ENCODE results near the gene TMEM270. TPM values are rescaled to one million over a fixed set of nuclear protein-coding genes. Genes with fewer than 3 reads are reported as not detected.

TMEM270 gene
- total RNA-seq, 1 experiment from 2014 or later, result not detected

DNA sequence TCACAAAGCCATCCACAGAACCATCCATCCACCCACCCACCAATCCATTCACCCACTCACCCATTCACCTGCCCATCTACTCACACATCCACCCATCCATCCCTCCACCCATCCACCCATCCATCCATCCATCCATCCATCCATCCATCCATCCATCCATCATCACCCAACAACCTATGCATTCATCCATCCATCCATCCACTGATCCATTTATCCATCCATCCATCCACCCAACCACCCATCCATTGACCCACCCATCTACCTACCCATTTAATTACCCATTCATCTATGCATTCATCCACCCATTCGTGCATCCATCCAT, 5.4 kb downstream of the TMEM270 start:
- no peaks in the 10 kb centered on the region for H3K27me3 Mint-ChIP-seq (ENCODE audit: insufficient read depth, unreplicated experiment)
- H3K9me3 ChIP-seq, result no peaks in the 10 kb centered on the region
- intact Hi-C loops (cut with micrococcal nuclease; ENCODE audit: unreplicated experiment), result loop anchor here (1.0 kb wide), 2 partner anchors 113 to 161 kb away; no protein-coding TSS in a partner anchor
- no peaks in the 10 kb centered on the region for H3K36me3 Mint-ChIP-seq (ENCODE audit: insufficient read depth, unreplicated experiment)
- TF ChIP-seq, protein P1, sequence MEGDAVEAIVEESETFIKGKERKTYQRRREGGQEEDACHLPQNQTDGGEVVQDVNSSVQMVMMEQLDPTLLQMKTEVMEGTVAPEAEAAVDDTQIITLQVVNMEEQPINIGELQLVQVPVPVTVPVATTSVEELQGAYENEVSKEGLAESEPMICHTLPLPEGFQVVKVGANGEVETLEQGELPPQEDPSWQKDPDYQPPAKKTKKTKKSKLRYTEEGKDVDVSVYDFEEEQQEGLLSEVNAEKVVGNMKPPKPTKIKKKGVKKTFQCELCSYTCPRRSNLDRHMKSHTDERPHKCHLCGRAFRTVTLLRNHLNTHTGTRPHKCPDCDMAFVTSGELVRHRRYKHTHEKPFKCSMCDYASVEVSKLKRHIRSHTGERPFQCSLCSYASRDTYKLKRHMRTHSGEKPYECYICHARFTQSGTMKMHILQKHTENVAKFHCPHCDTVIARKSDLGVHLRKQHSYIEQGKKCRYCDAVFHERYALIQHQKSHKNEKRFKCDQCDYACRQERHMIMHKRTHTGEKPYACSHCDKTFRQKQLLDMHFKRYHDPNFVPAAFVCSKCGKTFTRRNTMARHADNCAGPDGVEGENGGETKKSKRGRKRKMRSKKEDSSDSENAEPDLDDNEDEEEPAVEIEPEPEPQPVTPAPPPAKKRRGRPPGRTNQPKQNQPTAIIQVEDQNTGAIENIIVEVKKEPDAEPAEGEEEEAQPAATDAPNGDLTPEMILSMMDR (IDR thresholded peaks at IDR 0.05; ENCODE audit: insufficient read depth in 1 of 2, low read depth in 1 of 2, low read length in 1 of 2, severe bottlenecking in 1 of 2, unreplicated experiment in 1 of 2), result no peak
- H3K4me3 ChIP-seq (ENCODE audit: low read depth, low read length), result no peak overlapping the region
- no peaks in the 10 kb centered on the region for H3K27me3 ChIP-seq (replicated peaks; ENCODE audit: control insufficient read depth, insufficient read depth, low read length)
- H3K4me3 Mint-ChIP-seq (ENCODE audit: unreplicated experiment), result no peak overlapping the region
- DNase-seq, result no peak
- no peaks in the 10 kb centered on the region for H3K36me3 ChIP-seq (ENCODE audit: control insufficient read depth, insufficient read depth, low read length)
- no peaks in the 10 kb centered on the region for H3K9me3 Mint-ChIP-seq (ENCODE audit: unreplicated experiment)
- peaks cover 5% of the 10 kb centered on the region for H3K4me1 Mint-ChIP-seq (ENCODE audit: low read depth, unreplicated experiment)
- CTCF ChIA-PET, result interaction anchor here (0.6 to 1.0 kb wide), 2 partner anchors 160 to 163 kb away, joined by 3 to 7 read pairs; no protein-coding TSS in a partner anchor
- no TSS peak for BruUV-seq (replicated peaks)
- no peak overlapping the region for H3K27ac Mint-ChIP-seq (ENCODE audit: unreplicated experiment)
- POLR2A ChIA-PET, result no interaction called here
- peaks cover 15% of the 10 kb centered on the region for H3K4me1 ChIP-seq

DNA sequence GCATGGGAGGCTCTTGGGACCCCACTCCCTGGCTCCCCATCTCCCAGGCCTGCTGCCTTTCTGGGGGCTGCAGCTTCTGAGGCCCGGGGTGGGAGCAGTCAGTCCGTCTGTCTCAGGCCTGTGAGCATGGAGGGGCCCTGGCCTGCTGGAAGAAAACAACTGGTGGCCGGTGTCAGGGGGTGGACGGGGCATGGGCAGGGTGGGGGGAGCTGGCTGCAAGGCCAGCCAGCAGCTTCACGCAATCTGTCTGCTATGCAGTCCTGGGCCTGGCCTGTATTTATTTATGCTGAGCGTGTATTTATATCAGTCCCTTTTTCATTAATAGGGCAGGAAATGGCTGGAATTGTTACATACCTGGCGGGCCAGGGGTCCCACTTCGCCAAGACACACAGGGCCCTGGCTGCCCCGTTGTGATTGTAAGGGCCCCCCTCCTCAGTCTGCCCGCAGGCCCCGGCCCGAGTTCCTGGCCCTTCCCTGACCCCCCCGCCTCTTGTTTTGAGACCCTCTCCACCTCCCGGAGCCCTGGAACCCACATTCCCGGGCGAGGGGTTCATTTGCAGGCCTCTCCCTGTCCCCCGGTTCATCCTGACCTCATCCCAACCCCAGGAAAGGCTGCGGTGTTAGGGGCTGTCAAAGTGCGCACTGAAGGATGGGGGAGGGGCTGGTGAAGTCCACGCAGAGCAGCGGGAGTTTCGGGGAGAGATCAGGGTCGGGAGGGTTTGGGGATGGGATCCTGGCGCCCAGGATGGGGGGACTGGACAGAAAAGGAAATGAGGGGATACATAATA, 8.2 kb downstream of the TMEM270 start:
- H3K4me3 Mint-ChIP-seq (ENCODE audit: unreplicated experiment), result no peak overlapping the region

DNA sequence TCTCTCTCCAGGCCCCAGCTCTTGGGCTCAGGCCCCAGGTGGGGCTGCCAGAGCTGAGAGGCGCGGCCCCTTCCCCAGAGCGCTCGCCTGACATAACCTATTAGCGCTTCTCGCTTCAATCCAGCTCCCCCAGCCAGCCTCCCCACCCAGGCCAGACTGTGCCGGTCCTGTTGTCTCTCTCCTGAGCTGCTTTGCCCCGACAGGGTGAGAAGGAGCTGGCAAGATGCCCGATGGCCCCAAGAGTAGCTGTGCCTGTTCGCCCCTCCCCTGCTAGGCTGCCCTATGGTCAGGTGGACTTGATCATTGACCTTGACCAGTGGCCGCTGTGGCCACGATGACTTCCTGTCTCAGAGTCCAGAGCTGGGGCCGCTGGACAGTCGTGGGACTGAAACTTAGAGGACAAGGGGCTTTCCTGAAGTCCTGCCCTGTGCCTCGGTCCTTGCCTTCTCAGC, 9.1 kb downstream of the TMEM270 start:
- Histone ChIP-seq H3K4me3 (ENCODE audit: low read depth, low read length) (no peak overlapping the region), H3K4me1 (peaks cover 24% of the 10 kb centered on the region), H3K27me3 (replicated peaks; ENCODE audit: control insufficient read depth, insufficient read depth, low read length) (no peaks in the 10 kb centered on the region), H3K36me3 (ENCODE audit: control insufficient read depth, insufficient read depth, low read length) (no peaks in the 10 kb centered on the region), H3K9me3 (no peaks in the 10 kb centered on the region)
- Mint-ChIP-seq H3K9me3 (ENCODE audit: unreplicated experiment) (no peaks in the 10 kb centered on the region), H3K27ac (ENCODE audit: unreplicated experiment) (no peak overlapping the region), H3K27me3 (ENCODE audit: insufficient read depth, unreplicated experiment) (no peaks in the 10 kb centered on the region), H3K36me3 (ENCODE audit: insufficient read depth, unreplicated experiment) (no peaks in the 10 kb centered on the region), H3K4me3 (ENCODE audit: unreplicated experiment) (no peak overlapping the region), H3K4me1 (ENCODE audit: low read depth, unreplicated experiment) (peaks cover 7% of the 10 kb centered on the region)
- intact Hi-C loops (cut with micrococcal nuclease; ENCODE audit: unreplicated experiment), result no loop called here
- BruUV-seq (replicated peaks), result no TSS peak
- ChIA-PET POLR2A (no interaction called here), CTCF (no interaction called here)
- TF ChIP-seq, protein P1 (IDR thresholded peaks at IDR 0.05; ENCODE audit: insufficient read depth in 1 of 2, low read depth in 1 of 2, low read length in 1 of 2, severe bottlenecking in 1 of 2, unreplicated experiment in 1 of 2), result no peak
- DNase-seq, result no peak

More for the DNA sequence above, 8.2 kb downstream of the TMEM270 start:
- peaks cover 24% of the 10 kb centered on the region for H3K4me1 ChIP-seq
- Mint-ChIP-seq H3K4me1 (ENCODE audit: low read depth, unreplicated experiment) (peaks cover 7% of the 10 kb centered on the region), H3K27me3 (ENCODE audit: insufficient read depth, unreplicated experiment) (no peaks in the 10 kb centered on the region), H3K36me3 (ENCODE audit: insufficient read depth, unreplicated experiment) (no peaks in the 10 kb centered on the region), H3K9me3 (ENCODE audit: unreplicated experiment) (no peaks in the 10 kb centered on the region), H3K27ac (ENCODE audit: unreplicated experiment) (no peak overlapping the region)
- intact Hi-C loops (cut with micrococcal nuclease; ENCODE audit: unreplicated experiment), result no loop called here
- DNase-seq, result no peak
- no peaks in the 10 kb centered on the region for H3K27me3 ChIP-seq (replicated peaks; ENCODE audit: control insufficient read depth, insufficient read depth, low read length)
- H3K36me3 ChIP-seq (ENCODE audit: control insufficient read depth, insufficient read depth, low read length), result no peaks in the 10 kb centered on the region
- H3K9me3 ChIP-seq, result no peaks in the 10 kb centered on the region
- TF ChIP-seq, protein P1 (IDR thresholded peaks at IDR 0.05; ENCODE audit: insufficient read depth in 1 of 2, low read depth in 1 of 2, low read length in 1 of 2, severe bottlenecking in 1 of 2, unreplicated experiment in 1 of 2), result no peak
- BruUV-seq (replicated peaks), result no TSS peak
- ChIA-PET POLR2A (interaction anchor here (0.6 kb wide), 1 partner anchor 112 kb away, joined by 4 read pairs; no protein-coding TSS in a partner anchor), CTCF (no interaction called here)
- no peak overlapping the region for H3K4me3 ChIP-seq (ENCODE audit: low read depth, low read length)

Measured in Caco-2 (cell line).